SK-N-SH treated with all-trans-retinoic acid at 6 μM for 48 hours (cell line): ENCODE measurements around the gene PROM2.

Source experiments
- ATAC-seq: fragments of 200-7000 bp; cut with Tn5 transposase; 3 replicates; pipeline ENCODE4 v1.9.1; 2020; ENCODE audit warnings: mild to moderate bottlenecking, moderate library complexity
- BACH2 ChIP-seq: fragments of 250-450 bp; sonication (Bioruptor Pico); IDR thresholded peaks from 2 replicates; pipeline ENCODE4 v1.9.0; 2021; ENCODE audit warnings: mild to moderate bottlenecking, borderline replicate concordance
- CSDC2 ChIP-seq: fragments of 250-450 bp; sonication (Bioruptor Pico); IDR thresholded peaks from 2 replicates; pipeline ENCODE4 v1.5.0; 2020; ENCODE audit warnings: mild to moderate bottlenecking, moderate library complexity
- CSRNP3 ChIP-seq: fragments of 250-450 bp; sonication (Bioruptor Pico); IDR thresholded peaks from 2 replicates; pipeline ENCODE4 v1.5.1; 2021; ENCODE audit warnings: mild to moderate bottlenecking, moderate library complexity
- ISL1 ChIP-seq: fragments of 250-450 bp; sonication (Bioruptor Pico); IDR thresholded peaks from 2 replicates; pipeline ENCODE4 v2.1.2; 2022; ENCODE audit warnings: mild to moderate bottlenecking, moderate library complexity
- OSR1 ChIP-seq: fragments of 250-450 bp; sonication (Bioruptor Pico); IDR thresholded peaks from 2 replicates; pipeline ENCODE4 v1.8.0; 2022; ENCODE audit warnings: moderate library complexity, mild to moderate bottlenecking, inconsistent platforms
- POU6F1 ChIP-seq: fragments of 250-450 bp; sonication (Bioruptor Pico); IDR thresholded peaks from 2 replicates; pipeline ENCODE4 v1.8.0; 2021; ENCODE audit warnings: low read depth, mild to moderate bottlenecking, moderate library complexity, borderline replicate concordance
- PPARA ChIP-seq: fragments of 250-450 bp; sonication (Bioruptor Pico); IDR thresholded peaks from 2 replicates; pipeline ENCODE4 v1.5.0; 2020; ENCODE audit warnings: mild to moderate bottlenecking, borderline replicate concordance
- RARB ChIP-seq: fragments of 250-450 bp; sonication (Bioruptor Pico); IDR thresholded peaks from 2 replicates; pipeline ENCODE4 v1.8.0; 2021; ENCODE audit warnings: mild to moderate bottlenecking, moderate library complexity
- SNAI2 ChIP-seq: fragments of 250-450 bp; sonication (Bioruptor Pico); IDR thresholded peaks from 2 replicates; pipeline ENCODE4 v1.5.0; 2020; ENCODE audit warnings: mild to moderate bottlenecking, moderate library complexity
- TSHZ2 ChIP-seq: fragments of 250-450 bp; sonication (Bioruptor Pico); IDR thresholded peaks from 2 replicates; pipeline ENCODE4 v1.5.0; 2020; ENCODE audit warnings: mild to moderate bottlenecking, moderate library complexity
- ZC3H10 ChIP-seq: fragments of 250-450 bp; sonication (Bioruptor Pico); IDR thresholded peaks from 2 replicates; pipeline ENCODE4 v1.5.1; 2021; ENCODE audit warnings: mild to moderate bottlenecking, moderate library complexity
- ZFP3 ChIP-seq: fragments of 250-450 bp; sonication (Bioruptor Pico); IDR thresholded peaks from 2 replicates; pipeline ENCODE4 v1.5.0; 2020; ENCODE audit warnings: mild to moderate bottlenecking, moderate library complexity
- ZFP30 ChIP-seq: fragments of 450-650 bp; formaldehyde crosslinking; IDR thresholded peaks from 2 replicates; pipeline ENCODE4 v1.5.0; 2022; ENCODE audit warnings: mild to moderate bottlenecking, moderate library complexity
- ZNF565 ChIP-seq: fragments of 450-650 bp; formaldehyde crosslinking; conservative IDR thresholded peaks from 2 replicates; pipeline ENCODE4 v1.5.0; 2020; ENCODE audit warnings: low read depth, mild to moderate bottlenecking, moderate library complexity
- TF ChIP-seq, protein P1 (sequence below): fragments of 250-450 bp; sonication (Bioruptor Pico); IDR thresholded peaks from 2 replicates; pipeline ENCODE4 v1.5.1; 2020; ENCODE audit warnings: low read depth, mild to moderate bottlenecking, moderate library complexity

Gene PROM2

GRCh38 chr2:95317665-95318425 is 43.6 kb downstream of the PROM2 start:
- TF ChIP-seq ZNF565 (CRISPR knock-in tag) (no peak), OSR1 (CRISPR knock-in tag) (no peak)
- no peak for ATAC-seq

- TF ChIP-seq RARB (CRISPR knock-in tag) (no peak), TSHZ2 (no peak), SNAI2 (CRISPR knock-in tag) (no peak), POU6F1 (CRISPR knock-in tag) (no peak)
- ATAC-seq, result no peak
These were observed 44.4 kb downstream of the PROM2 start for GRCh38 chr2:95318431-95319220.

GRCh38 chr2:95319481-95320343 is 45.5 kb downstream of the PROM2 start:
- TF ChIP-seq ZFP3, result no peak
- no peak for TF ChIP-seq OSR1 (CRISPR knock-in tag)
- no peak for TF ChIP-seq CSRNP3 (CRISPR knock-in tag)
- ATAC-seq, result no peak

- TF ChIP-seq ZFP3 (no peak), PPARA (no peak), RARB (CRISPR knock-in tag) (no peak), ZFP30 (CRISPR knock-in tag) (no peak), CSDC2 (no peak), OSR1 (CRISPR knock-in tag) (no peak), ISL1 (CRISPR knock-in tag) (no peak), ZC3H10 (no peak), BACH2 (CRISPR knock-in tag) (no peak), SNAI2 (CRISPR knock-in tag) (no peak)
- TF ChIP-seq, protein P1, sequence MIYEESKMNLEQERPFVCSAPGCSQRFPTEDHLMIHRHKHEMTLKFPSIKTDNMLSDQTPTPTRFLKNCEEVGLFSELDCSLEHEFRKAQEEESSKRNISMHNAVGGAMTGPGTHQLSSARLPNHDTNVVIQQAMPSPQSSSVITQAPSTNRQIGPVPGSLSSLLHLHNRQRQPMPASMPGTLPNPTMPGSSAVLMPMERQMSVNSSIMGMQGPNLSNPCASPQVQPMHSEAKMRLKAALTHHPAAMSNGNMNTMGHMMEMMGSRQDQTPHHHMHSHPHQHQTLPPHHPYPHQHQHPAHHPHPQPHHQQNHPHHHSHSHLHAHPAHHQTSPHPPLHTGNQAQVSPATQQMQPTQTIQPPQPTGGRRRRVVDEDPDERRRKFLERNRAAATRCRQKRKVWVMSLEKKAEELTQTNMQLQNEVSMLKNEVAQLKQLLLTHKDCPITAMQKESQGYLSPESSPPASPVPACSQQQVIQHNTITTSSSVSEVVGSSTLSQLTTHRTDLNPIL (CRISPR knock-in tag), result no peak
- no peak for ATAC-seq
These were observed 46.1 kb downstream of the PROM2 start for GRCh38 chr2:95320344-95320712.
